ENCODE results near the gene RPLP2.

Gene RPLP2

GRCh38 chr11:809287-810039 is at the start of gene RPLP2:
RPLP2 (plus strand) TSS chr11:809967; CDS start chr11:810235, 268 bp downstream.
- peak within 1 kb of the TSS; percentile 91 for H3K4me3 ChIP-seq (ENCODE audit: low read depth, low read length)
- CTCF ChIA-PET: no interaction called here
- TF ChIP-seq ZNF239 (tag by site-specific recombination; IDR thresholded peaks at IDR 0.05) (no peak), ZNF292 (tag by site-specific recombination; IDR thresholded peaks at IDR 0.05; ENCODE audit: borderline replicate concordance, low read depth) (no peak), PRDM2 (tag by site-specific recombination; IDR thresholded peaks at IDR 0.05; ENCODE audit: borderline replicate concordance) (no peak), YY1 (tag by site-specific recombination; IDR thresholded peaks at IDR 0.05) (peak; percentile 82), ZNF221 (tag by site-specific recombination; IDR thresholded peaks at IDR 0.05; ENCODE audit: borderline replicate concordance) (no peak), ZNF19 (tag by site-specific recombination; IDR thresholded peaks at IDR 0.05; ENCODE audit: low read depth) (no peak), ZNF426 (tag by site-specific recombination; IDR thresholded peaks at IDR 0.05) (no peak), ZNF223 (tag by site-specific recombination; IDR thresholded peaks at IDR 0.05) (no peak), ZNF677 (tag by site-specific recombination; IDR thresholded peaks at IDR 0.05) (no peak), ZNF704 (tag by site-specific recombination; IDR thresholded peaks at IDR 0.05) (no peak), ZNF302 (tag by site-specific recombination; IDR thresholded peaks at IDR 0.05; ENCODE audit: low read depth) (no peak), ZNF324 (tag by site-specific recombination; IDR thresholded peaks at IDR 0.05) (peak; percentile 85; the same call in 1 of the 2 replicates), SCRT1 (tag by site-specific recombination; IDR thresholded peaks at IDR 0.05; ENCODE audit: borderline replicate concordance) (no peak), BCL11B (tag by site-specific recombination; IDR thresholded peaks at IDR 0.05; ENCODE audit: low read depth) (no peak), ZNF10 (tag by site-specific recombination; IDR thresholded peaks at IDR 0.05) (no peak), TCF7L2 (IDR thresholded peaks at IDR 0.05; ENCODE audit: borderline replicate concordance, low read depth, low read length) (no peak), ZNF639 (tag by site-specific recombination; IDR thresholded peaks at IDR 0.05) (peak; percentile 82; the same call in 1 of the 2 replicates), ZNF776 (tag by site-specific recombination; IDR thresholded peaks at IDR 0.05; ENCODE audit: borderline replicate concordance) (no peak), ZNF16 (tag by site-specific recombination; IDR thresholded peaks at IDR 0.05; ENCODE audit: low read depth) (no peak), ZNF112 (tag by site-specific recombination; IDR thresholded peaks at IDR 0.05) (no peak), CTCF (tag by site-specific recombination; IDR thresholded peaks at IDR 0.05) (no peak), KLF9 (tag by site-specific recombination; IDR thresholded peaks at IDR 0.05; ENCODE audit: low read depth) (peak; percentile 34), ZNF132 (tag by site-specific recombination; IDR thresholded peaks at IDR 0.05; ENCODE audit: borderline replicate concordance) (no peak), ZSCAN4 (tag by site-specific recombination; IDR thresholded peaks at IDR 0.05) (no peak; the same call in 1 of the 2 replicates), ZNF404 (tag by site-specific recombination; IDR thresholded peaks at IDR 0.05) (no peak)

More at GRCh38 chr11:809287-810039, at the start of gene RPLP2:
- H3K9me3 ChIP-seq (ENCODE audit: control insufficient read depth, insufficient read depth, low read depth, low read length): no peaks in the 10 kb centered on the region
- peaks cover 0 to 38% of the 10 kb centered on the region in 2 experiments; a peak in 1 of 3 replicates for H3K36me3 ChIP-seq (ENCODE audit: control insufficient read depth in 2 of 2, insufficient read depth in 1 of 2, low read length in 2 of 2)
- no peaks in the 10 kb centered on the region for H3K4me1 ChIP-seq (ENCODE audit: control insufficient read depth, insufficient read depth, low read length)
- POLR2A ChIA-PET: interaction anchor here (0.6 to 2.0 kb wide), 17 partner anchors 10 to 234 kb away, joined by 3 to 33 read pairs (median 4); partner anchors contain the start of genes PNPLA2 and TSPAN4
- H3K27ac ChIP-seq (ENCODE audit: extremely low read depth, low read depth, low read length): peak within 1 kb of the TSS; percentile 82

Data from HEK293 (cell line).